GM21360 (cell line): ENCODE results near the gene MIF.
"Not testable (repeated sequence)": the region's sequence is repeated elsewhere in the genome, so short reads cannot be mapped to it uniquely, and the experiment has no call there.

ENCODE experiments used
- ATAC-seq: cut with Tn5 transposase; IDR thresholded peaks from one replicate; pipeline ENCODE4 v1.9.1; 2021; ENCODE audit warnings: mild to moderate bottlenecking, moderate library complexity; ENCODE audit not compliant: unreplicated experiment

The MIF gene

DNA sequence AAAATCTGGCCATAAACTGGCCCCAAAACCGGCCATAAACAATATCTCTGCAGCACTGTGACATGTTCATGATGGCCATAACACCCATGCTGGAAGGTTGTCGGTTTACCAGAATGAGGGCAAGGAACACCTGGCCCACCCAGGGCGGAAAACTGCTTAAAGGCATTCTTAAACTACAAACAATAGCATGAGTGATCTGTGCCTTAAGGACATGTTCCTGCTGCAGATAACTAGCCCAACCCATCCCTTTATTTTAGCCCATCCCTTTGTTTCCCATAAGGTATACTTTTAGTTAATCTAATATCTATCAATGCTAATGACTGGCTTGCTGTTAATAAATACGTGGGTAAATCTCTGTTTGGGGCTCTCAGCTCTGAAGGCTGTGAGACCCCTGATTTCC lies 6.0 kb downstream of the MIF start:
- ATAC-seq = not testable (repeated sequence)

DNA sequence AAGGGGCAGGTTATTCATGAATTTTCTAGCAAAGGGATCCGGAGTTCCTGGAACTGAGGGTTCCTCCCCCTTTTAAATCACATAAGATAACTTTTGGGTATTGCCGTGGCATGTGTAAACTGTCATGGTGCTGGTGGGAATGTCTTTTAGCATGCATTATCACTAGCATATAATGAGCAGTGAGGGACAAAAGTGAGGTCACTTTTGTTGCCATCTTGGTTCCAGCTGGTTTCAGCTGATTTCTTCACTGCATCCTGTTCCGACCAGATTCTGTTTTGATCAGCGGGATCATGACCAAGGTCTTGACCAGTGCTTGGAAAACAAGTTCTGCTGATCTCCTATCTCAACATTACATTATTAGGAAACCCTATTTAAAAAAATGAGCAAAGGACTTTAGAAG lies 7.4 kb downstream of the MIF start:
- no peak for ATAC-seq

DNA sequence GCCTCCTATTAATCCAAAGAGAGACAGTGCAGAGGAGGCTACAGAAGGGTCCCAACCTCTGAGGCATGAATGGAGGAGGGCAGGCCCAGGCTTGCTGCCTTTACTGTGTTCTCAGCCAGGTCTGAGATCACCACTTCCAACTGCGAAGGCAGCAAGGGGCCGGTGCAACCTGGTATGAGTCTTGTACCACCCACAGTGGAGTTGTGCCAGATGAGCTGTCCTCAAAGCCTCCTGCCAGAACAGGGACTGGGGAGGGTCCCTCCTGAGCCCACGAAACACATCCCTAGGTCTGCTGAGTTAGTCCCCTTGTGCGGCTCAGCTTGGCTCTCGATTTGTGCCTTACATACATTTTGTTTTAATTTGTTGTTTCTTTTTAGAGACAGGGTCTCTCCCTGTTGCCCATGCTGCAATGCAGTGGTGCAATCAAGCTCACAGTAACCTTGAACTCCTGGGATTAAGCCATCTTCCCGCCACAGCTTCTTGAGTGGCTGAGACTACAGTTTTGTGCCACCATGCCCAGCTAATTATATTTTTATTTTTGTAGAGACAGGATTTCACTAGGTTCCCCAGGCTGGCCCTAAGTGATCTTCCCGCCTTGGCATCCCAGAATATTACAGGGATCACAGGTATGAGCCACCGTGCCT lies 9.3 kb downstream of the MIF start:
- no peak for ATAC-seq

DNA sequence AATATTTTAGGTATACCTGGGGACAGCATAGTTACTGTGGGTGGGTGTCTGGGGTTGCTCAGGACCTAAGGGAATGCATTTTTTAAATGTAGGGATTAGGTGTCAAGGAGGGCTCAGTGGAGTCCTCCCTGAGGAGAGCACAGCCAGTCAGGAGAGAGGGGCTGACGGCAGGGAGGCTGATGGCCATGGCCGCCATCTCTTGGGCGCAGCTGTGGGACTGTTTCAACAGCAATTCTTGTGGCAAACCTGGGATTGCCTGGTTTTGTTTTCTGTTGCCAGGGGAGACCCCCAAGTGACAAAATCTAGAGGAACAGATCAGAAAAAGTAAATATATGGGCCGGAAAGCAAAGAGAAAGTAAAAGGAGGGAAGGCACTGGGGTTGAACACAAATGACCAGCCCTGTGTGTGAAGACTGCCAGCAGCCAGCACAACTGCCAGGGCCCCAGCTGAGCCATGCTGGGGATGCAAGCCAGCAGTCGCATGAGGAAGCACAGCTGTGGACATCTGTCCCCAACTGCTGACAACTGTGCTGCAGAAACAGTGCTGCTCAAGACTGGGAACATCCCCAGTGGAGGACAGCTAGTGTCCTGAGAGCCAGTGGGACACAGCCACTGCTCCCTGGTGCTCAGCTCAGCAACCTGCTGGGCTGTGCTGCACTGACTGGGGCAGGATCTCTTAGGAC lies 10.5 kb downstream of the MIF start:
- ATAC-seq = no peak

DNA sequence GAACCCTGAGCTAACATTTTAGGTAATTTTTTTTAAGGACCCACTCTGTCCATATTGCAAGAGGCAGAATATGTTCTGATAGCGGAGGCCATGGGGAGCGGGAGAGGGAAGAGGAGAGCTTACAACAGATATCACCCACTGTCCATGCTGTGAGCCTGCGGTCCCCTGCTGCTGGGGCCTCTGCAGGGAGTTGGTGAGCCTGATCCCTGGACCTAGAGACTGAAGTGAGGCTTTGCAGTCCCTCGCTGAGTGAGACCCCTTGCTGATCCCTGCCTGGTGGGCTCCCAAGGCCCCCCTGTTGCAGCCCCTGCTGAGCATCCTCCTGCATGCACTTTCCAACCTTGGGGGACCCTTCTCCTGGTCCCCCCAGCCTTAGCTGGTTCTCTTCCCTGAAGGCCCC lies 12.5 kb downstream of the MIF start:
- ATAC-seq = no peak

DNA sequence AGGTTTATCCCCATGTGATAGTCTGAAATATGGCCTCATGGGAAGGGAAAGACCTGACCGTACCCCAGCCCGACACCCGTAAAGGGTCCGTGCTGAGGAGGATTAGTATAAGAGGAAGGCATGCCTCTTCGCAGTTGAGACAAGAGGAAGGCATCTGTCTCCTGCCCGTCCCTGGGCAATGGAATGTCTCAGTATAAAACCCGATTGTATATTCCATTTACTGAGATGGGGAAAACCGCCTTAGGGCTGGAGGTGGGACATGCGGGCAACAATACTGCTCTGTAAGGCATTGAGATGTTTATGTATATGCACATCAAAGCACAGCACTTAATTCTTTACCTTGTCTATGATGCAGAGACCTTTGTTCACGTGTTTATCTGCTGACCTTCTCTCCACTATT lies 13.2 kb downstream of the MIF start:
- not testable (repeated sequence) for ATAC-seq

DNA sequence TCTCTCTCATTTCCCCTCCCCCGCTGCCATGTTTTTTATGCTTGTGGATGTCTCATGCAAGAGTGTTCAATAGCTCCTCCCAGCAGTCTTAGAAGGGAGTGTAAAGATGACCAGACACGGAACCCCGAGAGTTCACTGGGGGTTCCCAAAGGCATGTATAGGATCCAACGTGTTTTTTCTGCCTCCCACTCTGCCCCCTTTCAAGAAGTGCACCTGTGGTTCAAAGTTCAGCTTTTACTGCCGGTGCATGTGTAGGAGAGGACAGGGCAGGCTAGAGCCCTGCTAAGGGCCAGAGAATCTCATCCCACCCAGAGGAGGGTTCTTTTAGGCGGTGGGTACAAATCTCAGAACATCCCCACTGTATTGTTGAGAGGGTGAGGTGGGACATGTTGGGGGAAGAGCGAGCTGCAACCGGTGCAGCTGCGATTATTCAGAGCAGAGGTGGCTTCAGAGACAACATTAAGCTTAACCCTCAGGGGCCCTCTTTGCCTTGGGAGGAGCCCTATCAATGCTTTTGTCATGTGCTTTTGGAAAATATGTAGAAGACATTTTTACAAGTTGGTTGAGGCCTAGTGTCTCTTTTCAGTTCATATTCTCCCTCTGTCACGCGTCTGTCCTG lies 14.5 kb downstream of the MIF start:
- ATAC-seq = no peak

DNA sequence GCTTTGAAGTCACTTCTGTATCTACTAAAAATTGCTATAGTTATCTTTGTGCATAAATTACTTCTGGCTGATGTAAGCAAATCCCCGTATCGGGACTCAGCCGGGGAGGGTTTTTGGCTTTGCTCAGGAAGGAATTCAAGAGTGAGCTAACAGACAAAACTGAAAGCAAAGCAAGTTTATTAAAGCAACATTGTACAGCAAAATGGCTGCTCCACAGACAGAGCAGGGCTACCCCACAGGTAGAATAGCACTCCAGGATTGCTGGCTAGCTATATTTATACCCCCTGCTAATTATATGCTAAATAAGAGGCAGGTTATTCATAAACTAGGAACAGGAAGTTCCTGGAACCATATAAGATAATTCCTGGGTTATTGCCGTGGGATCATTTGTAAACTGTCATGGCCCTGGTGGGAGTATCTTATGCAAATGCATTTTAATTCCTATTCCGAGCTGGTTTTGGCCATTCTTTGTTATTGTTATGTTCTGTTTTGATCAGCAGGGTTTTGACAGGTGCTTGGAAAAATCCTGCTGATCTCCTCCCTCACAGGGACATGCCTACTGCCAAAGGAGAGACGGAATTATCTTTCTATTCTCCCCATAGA lies 15.2 kb downstream of the MIF start:
- ATAC-seq = no peak

DNA sequence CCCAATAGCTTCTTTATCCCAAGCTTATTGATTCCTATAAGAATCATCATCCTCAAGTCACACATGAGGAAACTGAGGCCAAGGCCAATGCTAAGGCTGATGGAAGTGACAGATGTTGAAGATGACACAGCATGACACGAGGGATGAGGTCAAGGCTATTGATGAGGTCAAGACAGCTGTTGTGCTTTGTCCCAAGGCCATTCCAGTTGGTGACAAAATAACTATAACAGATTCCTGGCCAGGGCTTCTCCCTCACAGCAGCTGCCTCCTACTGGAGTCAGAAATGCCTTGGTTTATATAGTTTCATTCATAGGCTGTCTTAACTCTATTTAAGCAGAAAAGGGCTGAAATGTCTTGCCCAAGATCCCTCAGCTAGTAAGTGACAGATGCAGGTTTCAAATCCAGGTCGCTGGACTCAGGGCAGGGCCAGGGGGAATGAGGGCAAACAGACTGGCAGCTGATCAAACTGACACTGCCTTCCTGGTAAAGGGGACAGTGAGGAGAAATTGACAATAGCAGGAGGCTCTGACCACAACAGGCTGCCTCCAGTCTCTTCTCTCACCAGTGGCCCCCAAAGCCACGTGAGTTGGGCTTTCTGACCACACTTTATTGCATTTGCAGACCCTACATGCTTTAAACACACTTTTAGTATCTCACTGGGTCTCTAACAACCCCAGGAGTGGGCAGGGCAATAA lies 16.5 kb downstream of the MIF start:
- no peak for ATAC-seq

DNA sequence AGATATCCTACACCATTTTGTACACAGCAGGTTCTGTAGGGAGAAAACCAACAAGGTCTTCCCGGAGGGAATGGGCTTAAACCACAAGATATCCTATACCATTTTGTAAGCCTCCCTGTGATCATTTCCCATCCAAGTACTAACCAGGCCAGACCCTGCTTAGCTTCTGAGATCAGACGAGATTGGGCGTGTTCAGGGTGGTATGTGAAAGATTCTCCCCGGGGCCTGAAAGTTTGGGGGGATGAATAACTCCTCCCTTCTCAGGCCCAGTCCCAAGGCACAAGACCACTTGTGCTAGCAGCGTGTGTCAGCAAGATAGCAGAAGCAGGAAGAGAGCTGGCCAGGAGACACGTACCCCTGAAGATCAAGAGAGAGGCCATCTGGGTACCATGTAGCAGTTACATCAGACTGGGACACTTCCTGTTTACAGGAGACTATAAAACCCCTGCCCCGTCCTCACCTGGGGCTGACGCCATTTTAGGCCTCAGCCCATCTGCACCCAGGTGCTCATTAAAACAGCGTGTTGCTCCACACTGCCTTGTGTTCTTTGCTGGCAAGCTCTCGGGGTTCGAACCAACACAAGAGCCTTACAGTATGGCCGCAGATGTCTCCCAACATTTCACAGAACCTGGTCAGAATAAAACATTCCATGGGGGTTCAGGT lies 17.3 kb downstream of the MIF start:
- no peak for ATAC-seq

DNA sequence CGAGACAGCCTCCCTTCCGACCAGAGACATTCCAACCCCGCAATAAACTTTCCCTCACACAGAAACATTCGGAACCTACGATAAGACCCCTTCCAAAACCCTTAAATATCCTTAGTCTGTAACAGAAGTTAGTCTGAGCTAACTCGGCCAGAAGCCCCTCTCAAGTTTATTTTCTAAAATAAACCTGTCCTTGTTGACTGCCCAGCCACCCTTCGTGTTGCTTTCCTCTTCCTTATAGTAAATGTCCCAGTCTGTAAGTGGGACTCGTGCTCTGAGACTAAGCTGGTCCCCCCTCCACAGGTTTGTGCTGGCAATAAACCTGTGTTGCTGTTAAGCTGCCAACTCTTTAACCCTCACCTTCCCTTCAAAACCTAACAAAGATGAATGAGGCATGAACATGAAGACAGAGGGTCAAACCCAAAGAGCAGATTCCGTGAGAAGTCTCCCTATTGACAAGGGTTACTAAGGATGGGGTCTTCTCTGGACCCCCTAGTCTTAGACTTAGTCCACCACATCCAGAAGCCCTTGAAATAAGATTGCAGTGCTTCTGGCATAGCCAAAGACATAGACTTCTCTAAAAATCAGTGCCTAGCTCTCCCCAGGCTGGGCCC lies 18.2 kb downstream of the MIF start:
- no peak for ATAC-seq

DNA sequence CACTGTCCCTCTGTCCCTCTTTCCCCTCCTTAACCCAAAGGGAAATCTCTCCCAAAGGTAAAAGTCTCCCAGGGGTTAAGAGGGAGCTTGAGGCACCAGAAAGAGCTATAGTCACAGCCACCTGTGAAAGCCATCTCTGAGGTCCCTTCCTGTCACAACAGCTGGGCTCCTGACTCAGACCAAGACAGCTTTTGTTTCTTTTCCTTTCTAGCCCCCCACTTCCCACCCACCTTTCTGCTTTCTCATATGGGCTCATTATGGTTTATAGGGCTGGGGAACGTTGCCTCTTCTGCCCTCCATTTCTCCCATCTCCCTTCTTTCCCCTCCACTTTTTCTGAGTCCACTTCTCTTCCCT lies 19.1 kb downstream of the MIF start:
- no peak for ATAC-seq

DNA sequence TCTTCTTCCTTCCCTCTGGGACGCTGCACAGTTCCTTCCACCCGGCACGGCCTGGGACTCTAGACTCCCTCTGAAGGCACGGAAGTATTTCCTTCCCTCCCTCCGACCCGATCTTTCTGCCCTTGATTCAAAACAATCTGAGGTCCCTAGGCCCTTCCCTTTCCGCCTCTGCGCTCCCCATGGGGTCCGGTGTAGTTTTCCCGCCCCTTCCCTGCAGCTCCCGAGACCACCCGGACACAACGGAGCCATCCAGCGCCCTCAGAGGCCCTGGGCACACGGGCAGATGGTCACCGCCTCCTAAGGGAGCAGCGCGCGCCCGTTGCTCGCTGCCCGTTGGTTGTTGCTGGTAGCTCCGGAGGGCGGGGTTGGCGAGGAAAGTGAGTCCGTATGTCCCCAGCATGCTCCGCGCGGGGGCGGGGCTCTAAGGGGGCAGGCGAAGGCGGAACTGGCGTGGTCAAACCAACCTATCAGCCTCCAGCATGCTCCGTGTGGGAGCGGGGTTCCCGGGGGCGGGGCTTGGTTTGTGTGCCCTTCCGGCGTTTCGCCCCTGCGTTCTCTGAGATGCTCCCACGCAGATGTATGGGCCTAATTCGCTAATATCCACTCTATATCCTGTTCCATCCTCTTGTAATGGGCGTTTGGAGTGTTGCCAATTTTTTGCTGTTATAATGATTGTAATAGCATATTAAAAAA lies 19.6 kb downstream of the MIF start:
- peak; percentile 94 for ATAC-seq

DNA sequence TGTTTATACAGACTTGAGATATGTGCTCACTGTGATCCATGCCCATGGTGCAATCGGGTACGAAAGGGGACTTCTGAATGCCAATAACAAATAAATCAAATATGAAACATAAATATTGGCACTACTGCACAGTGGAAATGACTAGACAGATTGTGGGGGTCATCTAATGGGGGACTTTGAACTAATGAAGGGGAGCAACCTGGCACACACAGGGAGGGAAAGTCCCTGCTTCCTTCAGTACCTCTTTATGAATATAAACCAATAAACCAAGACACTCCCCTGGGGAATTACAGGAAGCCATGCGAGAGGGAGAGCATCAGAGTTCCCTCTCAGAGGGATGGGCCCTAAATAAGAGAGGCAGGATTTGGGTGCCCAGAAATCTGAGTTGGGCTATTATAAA lies 21.1 kb downstream of the MIF start:
- no peak for ATAC-seq

DNA sequence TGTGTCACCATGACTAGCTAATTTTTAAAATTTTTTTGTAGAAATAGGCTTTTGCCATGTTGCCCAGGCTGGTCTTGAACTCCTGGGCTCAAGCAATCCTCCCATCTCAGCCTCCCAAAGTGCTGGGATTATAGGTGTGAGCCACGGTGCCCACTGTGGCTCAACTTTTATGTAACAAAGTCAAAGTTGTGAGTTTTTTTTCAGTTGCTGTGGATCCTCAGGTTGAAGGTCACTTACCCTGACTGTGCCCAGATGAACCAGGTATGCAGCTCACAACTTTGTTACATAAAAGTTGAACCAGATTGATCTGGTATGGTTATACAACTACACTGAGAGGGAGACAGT lies 26.1 kb downstream of the MIF start:
- not testable (repeated sequence) for ATAC-seq

DNA sequence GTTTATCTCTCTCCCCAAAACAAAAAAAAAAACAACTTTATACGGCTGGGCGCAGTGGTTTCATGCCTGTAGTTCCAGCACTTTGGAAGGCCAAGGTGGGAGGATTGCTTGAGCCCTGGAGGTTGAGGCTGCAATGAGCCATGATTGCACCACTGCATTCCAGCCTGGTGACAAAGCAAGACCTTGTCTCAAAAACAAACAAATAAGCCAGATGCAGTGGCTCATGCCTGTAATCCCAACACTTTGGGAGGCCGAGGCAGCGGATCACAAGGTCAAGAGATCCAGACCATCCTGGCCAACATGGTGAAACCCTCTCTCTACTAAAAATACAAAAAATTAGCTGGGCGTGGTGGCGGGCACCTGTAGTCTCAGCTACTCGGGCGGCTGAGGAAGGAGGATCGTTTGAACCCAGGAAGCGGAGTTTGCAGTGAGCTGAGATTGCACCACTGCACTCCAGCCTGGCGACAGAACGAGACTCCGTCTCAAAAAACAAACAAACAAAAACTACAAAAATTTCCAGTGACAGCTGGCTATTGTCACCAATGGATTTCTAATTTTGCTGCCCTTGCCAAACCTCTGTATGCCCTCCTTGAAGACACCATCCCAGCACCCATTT lies 27.5 kb downstream of the MIF start:
- not testable (repeated sequence) for ATAC-seq

DNA sequence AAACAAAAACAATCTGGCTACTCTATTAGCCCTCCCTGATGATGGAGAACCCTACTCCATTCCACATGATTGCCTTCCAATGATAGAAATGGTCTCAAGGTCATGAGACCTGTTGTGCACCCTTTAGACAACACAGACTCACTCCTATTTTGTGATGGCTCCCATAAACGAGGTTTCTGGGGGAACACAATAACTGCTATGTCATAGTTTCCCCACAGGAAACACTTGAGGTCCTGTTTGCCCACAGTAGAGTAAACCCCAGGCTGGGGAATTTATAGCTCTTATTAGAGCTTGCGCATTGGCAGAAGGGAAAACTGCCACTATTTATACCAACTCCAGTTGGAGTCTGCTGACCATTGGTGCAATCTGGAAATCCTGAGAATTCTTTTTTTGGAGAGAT lies 28.7 kb downstream of the MIF start:
- ATAC-seq = no peak

DNA sequence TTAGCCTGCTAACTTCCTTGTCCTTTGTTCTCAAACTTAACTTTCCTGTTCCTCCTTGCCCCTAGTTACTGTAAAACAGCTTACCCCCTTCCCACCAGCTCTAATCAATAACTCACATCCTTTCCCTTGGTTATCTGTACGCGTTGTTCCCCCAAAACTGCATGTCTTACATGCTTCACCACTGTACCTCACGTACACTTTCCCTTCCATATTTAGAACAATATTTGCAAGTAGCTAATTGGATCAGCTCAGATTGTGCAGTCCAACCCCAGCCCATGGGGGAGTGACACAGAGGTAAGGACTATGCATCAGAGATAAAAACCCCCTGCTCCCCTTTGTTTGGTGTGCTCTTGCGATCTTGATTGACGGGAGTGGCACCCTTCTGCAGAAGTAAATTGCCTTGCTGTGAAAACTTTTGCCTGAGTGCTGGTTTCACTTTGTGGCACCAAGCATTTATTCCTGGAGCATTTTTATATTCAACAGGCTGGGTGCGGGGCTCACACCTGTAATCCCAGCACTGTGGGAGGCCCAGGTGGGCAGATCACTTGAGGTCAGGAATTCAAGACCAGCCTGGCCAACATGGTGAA lies 30.9 kb downstream of the MIF start:
- no peak for ATAC-seq

DNA sequence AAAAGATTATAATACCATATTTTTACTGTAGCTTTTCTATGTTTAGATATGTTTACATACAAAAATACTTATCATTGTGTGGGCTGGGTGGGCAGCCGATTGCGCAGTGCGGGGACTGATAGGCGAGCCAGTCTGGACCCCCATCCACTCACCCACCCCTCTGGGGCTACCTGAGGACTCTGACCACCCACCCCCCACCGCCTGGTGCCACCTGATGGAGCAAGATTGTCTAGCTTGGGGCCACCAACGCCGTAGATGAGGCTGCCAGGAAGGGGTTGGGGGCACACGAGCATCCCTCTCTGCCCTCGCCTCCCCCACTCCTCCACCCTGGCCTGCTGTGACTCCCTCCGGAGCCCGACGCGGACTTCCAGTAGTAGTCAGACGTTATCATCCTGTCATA lies 32.4 kb downstream of the MIF start:
- no peak for ATAC-seq
